LHCN-M2 (cell line): ENCODE measurements around the gene PCDH9. TPM values are rescaled to one million over a fixed set of nuclear protein-coding genes. Genes with fewer than 3 reads are reported as not detected.
A peak's percentile ranks its signal among the peaks of the same experiment; 100 is the strongest.

Source experiments
- DNase-seq: peaks from one replicate; pipeline ENCODE4 v3.0.0-alpha.2; 2012; ENCODE audit warnings: low read depth
- total RNA-seq: library from RNA; depleted of rRNA; stranded (reverse); fragments of >200 nt; gene quantifications from 2 replicates; pipeline ENCODE4 v1.2.3, GENCODE V29; 2014

PCDH9 gene
- total RNA-seq, 1 experiment from 2014 or later: 90.6 TPM

DNA sequence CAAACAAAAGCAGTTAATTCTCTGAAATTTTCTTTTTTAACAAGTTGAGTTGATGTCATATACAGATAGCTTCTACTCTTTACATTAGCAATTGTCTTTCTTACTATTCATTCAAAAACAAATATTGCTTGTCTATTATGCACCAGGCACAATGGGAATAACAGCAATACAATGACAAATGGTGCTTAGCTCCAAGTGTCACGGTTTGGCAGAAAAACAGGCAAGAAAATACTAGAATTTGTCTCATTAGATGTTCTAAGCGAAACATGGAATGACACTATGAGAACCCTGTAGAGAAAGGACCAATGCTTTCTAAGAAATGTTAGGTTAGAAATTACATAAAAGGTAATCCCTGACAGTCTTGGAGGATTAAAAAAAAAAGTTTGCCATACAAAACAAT is 187.6 kb downstream of the PCDH9 start:
- no peak for DNase-seq

DNA sequence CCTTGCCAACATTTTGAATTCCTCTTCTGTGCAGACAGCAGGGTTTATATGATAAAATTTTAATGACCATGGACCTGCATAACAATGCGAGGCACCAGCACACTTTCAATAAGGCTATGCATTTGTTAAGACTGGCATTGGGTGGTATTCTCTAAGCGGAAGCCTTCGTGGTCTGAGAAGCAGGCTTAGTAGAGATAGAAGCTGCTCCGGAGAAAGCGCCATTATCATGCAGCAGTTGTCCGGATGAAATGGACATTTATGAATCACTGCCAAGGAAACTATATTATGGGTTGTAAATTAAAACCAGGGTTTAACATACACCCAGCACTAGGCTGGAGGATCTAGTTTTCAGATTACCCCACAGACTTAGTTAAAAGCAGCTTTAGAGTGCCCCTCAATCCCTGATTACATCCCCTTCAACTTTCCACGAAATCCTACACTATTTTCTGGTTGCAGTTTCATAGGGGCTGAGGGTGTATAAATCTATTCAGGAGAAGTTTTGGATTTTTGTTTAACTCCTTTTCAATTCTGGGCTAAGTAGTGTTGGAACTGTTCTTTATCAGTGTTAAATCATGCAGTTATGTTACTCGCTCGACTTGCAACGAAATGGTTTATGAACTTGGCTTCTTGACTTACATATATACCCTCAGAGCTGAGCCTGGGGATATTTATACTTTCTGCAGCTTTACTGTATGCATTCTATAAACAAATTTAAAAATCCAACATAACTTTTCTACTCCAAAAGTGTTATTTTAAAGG is 193.3 kb downstream of the PCDH9 start:
- DNase-seq: no peak

DNA sequence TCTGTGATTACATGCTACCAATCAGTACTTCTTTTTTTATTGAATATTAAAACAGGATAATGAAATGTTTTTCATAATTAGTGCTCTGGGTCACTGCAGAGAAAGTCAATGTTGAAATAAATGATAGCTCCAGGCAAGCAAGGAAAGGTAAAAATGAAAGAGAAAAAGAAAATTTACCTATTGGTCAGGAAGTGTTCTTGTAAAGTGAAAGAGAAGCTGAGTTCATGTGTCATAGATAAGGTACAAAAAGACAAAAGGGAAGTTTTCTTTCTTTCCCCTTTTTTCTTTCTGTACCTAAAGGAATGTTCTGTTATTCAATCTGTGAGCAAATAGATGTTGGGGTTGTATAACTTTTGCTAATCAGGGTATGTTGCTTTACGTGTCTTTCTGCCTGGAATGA is 197.0 kb downstream of the PCDH9 start:
- no peak for DNase-seq

DNA sequence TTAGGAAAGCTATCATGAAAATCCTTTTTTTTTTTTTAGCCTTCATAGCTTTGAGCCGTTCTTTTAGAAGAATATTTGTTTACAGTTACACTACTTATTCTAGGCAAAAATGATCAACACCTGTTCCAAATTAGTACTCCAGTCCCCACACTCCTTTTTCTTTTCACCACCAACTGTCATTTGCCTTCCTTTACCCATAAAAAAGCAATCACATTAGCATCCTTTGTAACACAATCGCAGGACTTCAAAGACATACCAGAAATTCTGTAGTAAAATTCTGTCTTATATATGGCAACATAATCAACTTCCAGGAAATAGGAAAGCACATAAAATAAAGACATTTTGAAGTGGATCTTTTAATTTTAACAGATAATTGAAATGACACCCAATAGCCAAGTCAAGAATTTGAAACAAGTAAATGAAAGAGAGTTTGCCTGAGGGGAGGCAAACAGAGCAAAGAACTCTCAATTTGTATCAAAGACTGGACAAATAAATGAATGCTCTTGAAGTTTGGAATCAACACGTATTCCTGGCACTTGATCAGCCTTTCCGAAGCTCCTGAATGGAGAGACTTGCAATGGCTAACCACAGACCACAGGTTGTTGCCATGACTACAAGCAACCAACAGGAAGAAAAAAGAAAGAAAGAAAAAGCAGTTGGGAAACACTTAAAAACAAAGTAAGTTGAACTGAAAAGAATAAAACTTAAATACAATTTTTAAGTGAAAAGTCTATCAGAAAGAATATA is 206.8 kb downstream of the PCDH9 start:
- peak; percentile 92 for DNase-seq

DNA sequence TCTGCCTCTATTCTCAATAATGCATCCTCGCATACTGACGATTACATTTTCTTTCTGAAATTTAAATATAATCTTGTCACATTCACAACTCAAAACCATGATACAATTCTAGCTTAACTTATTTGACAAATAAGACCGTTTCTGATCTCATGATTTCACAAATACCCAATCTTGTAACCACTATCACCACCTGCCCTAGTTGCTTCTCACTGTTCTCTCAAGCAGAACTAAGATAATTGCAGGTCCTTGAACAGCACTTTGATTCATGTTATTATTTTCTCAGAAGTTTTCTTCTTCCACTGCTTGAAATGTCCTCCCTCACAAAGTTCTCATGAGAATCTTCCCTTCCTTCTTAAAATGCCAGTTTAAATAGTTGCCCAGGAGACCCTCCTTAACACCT is 211.4 kb downstream of the PCDH9 start:
- no peak for DNase-seq

DNA sequence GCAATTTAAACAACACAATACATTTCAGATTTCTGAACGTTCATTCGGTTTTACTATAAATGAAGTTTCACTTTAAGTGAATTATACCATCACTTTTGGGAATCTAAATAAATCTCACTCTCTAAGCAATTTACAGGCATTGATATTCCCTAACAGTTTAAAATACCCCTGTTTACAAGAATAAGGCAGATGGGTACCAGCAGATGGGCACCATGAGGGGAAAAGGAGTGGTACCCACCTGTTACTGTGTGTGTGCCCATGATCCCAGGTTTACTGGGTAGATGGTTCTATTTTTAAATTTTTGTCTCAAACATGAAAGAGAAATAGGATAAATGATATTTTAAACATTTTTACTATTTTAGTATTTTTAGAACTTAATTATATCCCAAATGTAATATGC is 212.9 kb downstream of the PCDH9 start:
- no peak for DNase-seq

DNA sequence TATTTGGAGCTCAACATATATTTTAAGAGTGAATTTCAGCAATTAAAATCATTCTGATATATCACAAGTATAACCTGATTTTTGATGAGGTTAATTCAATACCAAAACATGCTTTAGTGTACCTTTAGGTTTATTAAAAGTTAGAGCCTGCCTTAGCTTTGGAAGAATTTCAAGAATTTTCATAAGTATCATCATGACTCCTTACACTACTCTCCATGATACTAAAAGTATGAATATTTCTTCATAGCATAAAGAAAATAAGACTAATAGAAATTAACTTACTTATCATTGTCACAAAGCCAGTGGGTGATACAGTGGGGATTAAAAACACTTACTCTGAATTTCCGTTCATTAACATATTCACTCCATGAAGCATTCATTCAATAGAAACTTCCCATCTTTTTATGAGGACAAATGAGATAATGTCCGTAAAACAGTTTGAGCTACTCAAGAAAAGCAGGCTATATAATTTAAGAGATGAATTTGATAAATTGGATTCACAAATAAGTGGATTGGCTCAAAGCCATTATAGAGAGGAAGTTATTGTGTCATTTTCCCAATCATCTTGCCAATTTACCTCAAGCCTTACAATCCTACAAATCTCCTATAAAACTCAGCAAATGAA is 214.0 kb downstream of the PCDH9 start:
- no peak for DNase-seq

DNA sequence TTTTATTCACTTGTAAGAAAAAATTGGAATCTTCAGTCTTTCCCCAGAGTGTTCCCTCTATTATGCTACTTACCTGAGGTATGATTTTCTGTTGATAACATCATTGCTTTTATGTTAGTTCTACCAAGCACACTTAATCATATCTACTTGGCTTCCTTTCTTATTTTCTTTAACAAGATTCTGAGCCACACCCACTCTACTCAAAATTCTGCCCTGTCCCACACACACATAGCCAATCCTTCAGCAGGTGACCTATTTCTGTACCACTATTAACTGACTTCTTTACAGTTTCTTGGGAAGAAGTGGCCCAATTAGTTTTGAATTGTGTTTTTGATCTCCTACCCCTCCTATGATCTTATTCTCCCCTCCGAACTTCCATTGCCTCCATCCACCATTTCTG is 215.7 kb downstream of the PCDH9 start:
- no peak for DNase-seq

DNA sequence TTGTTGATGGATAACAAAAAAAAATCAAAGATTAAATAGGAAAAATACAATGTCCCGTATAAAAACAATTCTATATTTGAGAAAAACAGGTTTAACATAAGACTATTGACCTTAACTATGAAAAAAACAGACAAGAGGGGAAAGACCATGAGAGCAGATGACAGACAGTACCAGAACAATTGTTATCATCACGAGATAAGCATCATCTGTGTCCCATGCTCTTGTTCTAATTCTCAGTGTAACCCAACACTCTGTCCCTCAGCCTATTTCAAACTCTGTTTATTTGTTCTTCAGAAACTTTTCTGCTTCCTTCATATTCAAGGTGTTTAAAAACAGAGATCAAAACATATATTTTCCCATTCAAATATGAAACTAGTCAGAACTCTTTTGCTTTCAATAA is 216.4 kb downstream of the PCDH9 start:
- no peak for DNase-seq

DNA sequence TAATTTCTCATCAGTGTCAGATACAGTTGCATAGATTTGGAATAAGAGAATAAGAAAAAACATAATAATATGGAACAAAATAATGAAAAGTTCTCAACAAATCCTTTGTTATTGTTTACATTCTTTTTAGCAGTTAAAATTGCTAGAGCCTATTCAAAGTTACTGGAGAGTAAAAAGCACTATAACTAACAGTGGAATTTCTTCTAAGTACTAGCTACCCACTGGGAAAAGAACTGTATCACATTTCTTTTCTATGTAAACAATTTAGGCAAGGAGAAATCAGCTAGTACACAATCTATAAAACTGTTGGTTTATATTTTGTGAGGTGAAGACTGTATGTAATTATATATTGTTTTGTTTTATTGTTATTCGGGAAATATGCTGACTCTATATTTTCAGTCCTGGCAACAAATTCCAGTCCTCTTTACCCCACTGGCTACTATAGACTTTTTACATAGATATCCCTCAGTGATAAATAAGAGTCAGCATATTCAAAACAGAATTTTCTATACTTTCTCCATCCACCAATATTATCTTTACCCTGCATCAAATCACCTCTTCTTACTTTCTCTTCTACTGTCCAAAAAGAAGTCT is 222.0 kb downstream of the PCDH9 start:
- DNase-seq: no peak

DNA sequence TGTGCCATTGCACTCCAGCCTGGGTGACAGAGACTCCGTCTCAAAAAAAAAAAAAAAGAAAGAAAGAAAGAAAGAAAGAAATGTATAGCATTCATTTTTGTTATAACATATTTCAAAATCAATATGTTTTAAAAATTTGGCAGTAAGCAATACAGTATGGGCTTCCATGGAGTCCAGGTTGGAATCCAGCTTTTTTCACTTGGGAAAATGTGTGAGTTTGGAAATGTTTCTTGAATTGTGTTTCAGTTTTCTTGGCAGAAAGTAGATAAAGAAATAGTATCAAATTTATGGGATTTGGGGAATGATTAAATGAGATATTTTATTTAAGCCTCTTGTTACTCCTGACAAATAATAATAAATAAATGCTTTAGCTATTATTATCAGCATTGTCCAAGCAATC is 225.6 kb downstream of the PCDH9 start:
- no peak for DNase-seq

DNA sequence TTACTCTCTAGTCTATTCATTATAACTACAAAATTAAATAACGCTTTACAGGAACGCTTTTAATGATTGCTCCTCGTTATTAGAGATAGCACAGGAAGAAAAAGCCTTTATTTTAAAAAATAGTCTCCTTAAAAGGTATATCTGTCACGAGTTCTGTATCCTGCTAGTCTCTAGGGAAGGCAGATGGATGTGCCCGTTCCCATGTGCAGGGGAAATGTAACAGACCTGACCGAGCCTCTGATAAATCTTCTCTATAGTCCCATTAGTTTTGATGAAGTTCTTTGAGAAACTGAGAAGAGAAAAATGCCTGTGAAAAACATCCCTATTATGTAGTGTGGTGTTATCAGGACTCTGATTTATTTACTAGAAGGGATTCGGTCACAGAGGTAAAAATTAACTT is 226.4 kb downstream of the PCDH9 start:
- DNase-seq: no peak

DNA sequence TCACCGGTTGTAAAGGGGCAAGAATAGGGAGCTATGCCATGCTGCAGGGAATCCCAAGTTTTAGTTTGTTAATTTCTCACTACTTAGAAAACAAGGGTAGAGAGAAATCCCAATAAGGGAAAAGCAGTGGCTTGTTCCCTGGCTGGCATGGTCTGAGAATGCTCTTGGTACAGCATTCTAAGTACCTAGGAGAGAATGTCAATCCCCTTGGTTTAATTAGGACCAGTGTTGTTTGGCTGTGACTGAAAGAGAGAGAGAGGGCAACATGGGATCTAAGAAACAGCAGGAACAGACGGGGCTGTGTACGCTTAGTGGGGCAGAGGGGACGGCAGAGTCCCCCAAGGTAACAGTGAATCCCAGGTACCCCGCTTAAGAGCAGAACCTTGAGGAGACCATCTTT is 228.8 kb downstream of the PCDH9 start:
- DNase-seq: no peak

DNA sequence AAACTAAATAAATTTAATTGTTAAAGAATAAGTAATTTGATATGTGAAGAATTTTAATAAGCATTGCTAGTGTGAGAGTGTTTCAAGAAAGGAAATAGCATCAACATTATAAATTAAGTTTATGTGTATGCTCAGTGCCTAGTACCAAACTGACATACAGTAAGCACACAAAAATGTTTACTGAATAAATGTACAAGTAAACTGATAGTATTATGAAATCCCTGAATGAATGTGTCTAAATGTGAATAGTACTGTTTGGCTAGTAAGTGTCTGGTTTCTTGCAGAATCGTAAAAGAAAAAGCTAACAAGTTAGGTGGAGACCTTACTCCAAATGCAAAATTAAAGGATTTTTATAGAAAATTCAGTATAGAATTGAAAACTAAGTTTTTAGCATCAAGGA is 233.6 kb downstream of the PCDH9 start:
- no peak for DNase-seq

DNA sequence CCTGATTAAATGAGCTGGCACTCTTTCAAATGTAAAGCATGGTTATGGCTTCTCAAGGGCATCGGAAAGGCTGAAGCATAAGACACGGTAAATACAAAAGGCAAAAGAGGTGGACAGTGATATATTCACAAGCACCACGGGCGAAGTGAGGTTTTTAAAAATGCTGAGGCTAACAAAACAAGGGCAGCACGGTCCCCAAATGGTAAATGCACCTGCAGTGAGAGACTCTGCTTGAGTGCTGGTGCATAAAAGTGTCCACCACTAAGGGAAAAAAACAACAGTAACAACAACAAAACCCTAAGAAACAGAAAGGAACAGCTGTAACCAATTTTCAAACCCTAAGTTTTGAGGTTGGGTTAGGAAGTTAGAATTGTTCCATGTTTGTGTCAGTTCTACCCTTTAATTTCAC is 234.9 kb downstream of the PCDH9 start:
- DNase-seq: peak; percentile 53

DNA sequence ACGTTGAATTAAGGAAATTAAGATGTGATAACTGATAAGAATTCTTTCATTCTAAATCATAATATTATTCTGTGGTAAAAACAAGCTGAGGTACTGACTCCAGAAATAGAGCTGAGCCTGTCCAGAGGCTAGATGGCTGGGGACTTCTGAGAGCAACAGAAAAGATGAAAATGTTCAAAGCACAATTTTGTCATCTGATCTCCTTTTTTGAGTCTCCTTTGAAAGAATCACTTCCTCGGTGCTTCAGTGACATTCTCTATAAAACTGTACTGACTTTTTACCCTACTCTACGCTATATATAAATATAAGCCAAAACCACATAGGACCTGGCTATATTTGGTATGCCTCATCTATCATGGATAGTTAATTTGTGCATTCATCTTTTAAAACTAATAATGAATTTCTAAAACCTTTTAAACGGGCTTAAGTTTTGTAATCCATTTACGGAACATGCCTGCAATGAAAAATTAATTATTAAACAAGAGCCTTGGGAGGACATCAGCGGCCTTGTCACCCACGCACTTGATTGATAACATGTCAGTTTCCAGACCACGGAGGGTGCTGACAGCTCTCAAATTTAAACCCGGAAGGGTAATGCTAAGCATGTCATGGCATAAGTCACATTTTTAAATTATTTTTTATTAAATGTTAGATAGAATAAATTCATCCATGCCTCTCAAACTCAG is 235.5 kb downstream of the PCDH9 start:
- DNase-seq: no peak

DNA sequence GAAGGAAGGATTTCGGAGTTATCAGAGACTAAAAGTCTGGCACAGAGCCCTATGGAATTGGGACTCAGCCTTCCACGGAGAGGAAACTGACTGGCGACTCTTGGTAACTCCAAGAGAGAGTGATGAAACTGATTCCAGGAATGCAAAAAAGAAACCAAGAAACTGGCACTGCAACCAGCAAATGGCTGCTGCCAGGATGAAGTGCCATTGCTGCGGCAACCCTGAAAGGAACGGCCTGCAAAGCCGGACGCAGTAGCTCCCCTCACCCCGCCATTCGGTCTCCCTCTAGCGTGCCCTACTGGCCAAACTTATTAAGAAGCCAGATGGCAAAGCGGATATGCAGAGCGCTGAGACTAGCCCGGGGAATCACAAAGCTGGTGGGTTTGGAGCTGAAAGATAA is 236.0 kb downstream of the PCDH9 start:
- peak; percentile 89 for DNase-seq

DNA sequence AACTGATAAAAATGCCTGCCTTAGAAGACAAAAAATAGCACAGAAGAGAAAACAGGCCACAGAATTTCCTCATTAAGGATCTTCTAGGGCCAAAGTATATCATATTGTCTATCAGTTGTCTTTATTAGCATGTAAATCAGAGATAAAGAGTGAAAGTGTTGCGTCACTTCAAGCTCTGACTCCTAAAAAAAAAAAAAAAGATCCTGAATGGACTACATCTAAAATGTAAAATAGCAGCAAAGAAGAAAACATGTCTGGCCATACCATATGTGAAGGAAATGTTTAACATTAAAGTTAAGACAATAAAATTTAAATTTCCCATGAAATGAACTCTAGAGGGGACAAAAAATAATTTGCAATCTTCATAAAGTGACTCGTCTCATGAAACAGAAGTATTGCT is 237.4 kb downstream of the PCDH9 start:
- DNase-seq: no peak

DNA sequence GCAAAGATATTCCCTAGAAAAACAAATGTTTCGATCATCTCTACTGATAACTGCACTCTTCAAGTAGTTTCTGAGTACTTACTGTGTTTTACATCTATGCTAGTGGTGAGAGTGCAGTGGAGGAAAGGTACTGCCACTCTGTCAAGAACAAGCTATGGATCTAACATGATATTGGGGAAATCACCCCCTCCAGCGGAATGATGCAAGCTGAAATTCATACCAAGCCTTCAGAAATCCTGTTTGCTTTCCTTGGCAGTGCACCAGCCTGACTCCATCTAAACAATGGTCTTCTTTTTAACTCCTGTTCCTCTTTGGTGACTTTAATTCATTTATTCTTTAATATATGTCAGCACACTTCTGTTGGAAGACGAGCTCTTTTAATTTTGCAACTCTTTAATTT is 238.0 kb downstream of the PCDH9 start:
- DNase-seq: peak; percentile 45

DNA sequence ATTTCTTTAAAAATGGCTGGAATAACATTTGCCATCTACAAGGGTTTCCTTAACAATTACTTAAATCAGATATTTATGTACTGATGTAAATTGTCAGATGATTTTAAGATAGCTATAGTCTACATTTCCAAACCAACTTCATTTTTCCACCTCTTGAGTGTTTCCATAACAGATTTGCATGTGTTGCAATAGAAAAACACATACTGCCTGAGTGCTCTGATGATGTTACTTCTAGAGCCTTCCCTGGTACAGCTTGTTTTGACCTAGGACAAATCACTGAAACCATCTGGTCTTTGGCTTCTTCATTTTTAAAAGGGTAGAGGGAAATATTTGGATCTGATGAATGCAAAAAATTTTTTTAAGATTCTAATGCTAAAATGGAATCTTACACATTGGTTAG is 245.9 kb downstream of the PCDH9 start:
- no peak for DNase-seq

DNA sequence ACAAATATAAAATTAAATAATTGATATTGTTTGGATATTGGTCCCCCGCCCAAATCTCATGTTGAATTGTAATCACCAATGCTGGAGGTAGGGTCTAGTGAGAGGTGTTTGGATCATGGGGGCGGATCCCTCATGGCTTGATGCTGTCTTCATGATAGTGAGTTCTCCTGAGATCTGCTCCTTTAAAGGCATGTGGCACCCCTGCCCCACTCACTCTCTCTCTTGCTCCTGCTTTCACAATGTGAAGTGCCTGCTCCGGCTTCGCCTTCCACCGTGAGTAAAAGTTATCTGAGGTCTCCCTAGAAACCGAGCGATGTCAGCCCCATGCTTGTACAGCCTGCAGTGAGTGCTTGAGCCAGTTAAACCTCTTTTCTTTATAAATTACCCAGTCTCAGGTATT is 248.2 kb downstream of the PCDH9 start:
- DNase-seq: no peak

DNA sequence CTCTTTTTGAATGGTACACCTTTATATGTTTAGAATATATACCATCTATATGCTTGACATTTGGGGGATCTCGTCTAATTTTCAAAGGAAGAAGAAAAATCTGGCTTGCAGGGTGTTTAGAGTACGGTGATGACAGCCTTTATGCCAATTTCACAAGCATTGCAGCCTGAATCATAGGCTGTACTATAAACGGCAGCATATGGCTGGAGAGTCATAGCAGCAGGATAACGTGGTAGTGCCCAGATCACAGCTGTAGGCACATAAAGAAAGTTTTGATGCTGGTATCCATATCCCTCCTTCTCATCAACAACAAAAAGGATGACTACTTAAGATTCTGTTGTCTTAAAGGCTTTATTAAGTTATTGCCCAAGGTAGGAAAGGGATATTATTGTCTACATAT is 253.0 kb downstream of the PCDH9 start:
- DNase-seq: no peak
